GM23338 (cell line): Measurements from ENCODE around the gene BAK1. TPM values are rescaled to one million over a fixed set of nuclear protein-coding genes. Genes with fewer than 3 reads are reported as not detected.

Source experiments
- ATAC-seq: fragments of 200-7000 bp; cut with Tn5 transposase; 3 replicates; pipeline ENCODE4 v1.9.1; 2020
- DNase-seq: peaks from one replicate; pipeline ENCODE4 v3.0.0-alpha.2; 2015; ENCODE audit warnings: low spot score
- H2AFZ ChIP-seq: fragments of 200-600 bp; sonication (generic); 2 replicates; pipeline ENCODE4 v1.8.0; 2016; ENCODE audit warnings: antibody characterized with exemption, mild to moderate bottlenecking, moderate library complexity
- H3F3A ChIP-seq: fragments of 200-600 bp; sonication (generic); replicated peaks from 2 replicates; pipeline ENCODE4 v1.8.0; 2017; ENCODE audit warnings: antibody characterized with exemption, mixed run types, low read depth
- H3K27ac ChIP-seq: fragments of 200-600 bp; sonication (generic); 2 replicates; pipeline ENCODE4 v1.6.1; 2016; ENCODE audit warnings: low read depth
- H3K27me3 ChIP-seq: fragments of 200-600 bp; sonication (generic); 2 replicates; pipeline ENCODE4 v1.8.0; 2016; ENCODE audit warnings: mild to moderate bottlenecking, mixed run types, moderate library complexity; ENCODE audit not compliant: insufficient read depth
- H3K36me3 ChIP-seq: fragments of 200-600 bp; sonication (generic); 2 replicates; pipeline ENCODE4 v1.8.0; 2016; ENCODE audit warnings: mild to moderate bottlenecking; ENCODE audit not compliant: insufficient read depth
- H3K4me1 ChIP-seq: fragments of 200-600 bp; sonication (generic); 2 replicates; pipeline ENCODE4 v1.8.0; 2016; ENCODE audit warnings: mild to moderate bottlenecking, moderate library complexity; ENCODE audit not compliant: insufficient read depth
- H3K4me2 ChIP-seq: fragments of 200-600 bp; sonication (generic); 2 replicates; pipeline ENCODE4 v1.7.1; 2017; ENCODE audit warnings: mixed run types
- H3K4me3 ChIP-seq: fragments of 200-600 bp; sonication (generic); 2 replicates; pipeline ENCODE4 v1.6.1; 2016; ENCODE audit warnings: mixed run types
- H3K79me2 ChIP-seq: fragments of 200-600 bp; sonication (generic); replicated peaks from 2 replicates; pipeline ENCODE4 v1.8.0; 2017; ENCODE audit warnings: mild to moderate bottlenecking; ENCODE audit not compliant: insufficient read depth
- H3K9me2 ChIP-seq: fragments of 200-600 bp; sonication (generic); 2 replicates; pipeline ENCODE4 v1.8.0; 2017; ENCODE audit not compliant: insufficient read depth
- H4K20me1 ChIP-seq: fragments of 200-600 bp; sonication (generic); replicated peaks from 2 replicates; pipeline ENCODE4 v1.8.0; 2017; ENCODE audit warnings: mild to moderate bottlenecking; ENCODE audit not compliant: insufficient read depth
- H3K27ac Mint-ChIP-seq: 2 replicates; pipeline ENCODE4 v1.8.0; 2020; ENCODE audit warnings: inconsistent platforms, mild to moderate bottlenecking, moderate library complexity, mixed read lengths
- H3K27me3 Mint-ChIP-seq: 3 replicates; pipeline ENCODE4 v1.8.0; 2022; ENCODE audit warnings: low read depth, mild to moderate bottlenecking, moderate library complexity, mixed read lengths, inconsistent platforms; ENCODE audit not compliant: insufficient read depth, poor library complexity
- H3K36me3 Mint-ChIP-seq: 3 replicates; pipeline ENCODE4 v1.8.0; 2021; ENCODE audit warnings: low read depth, mild to moderate bottlenecking, inconsistent platforms, moderate library complexity, mixed read lengths
- H3K4me1 Mint-ChIP-seq: 3 replicates; pipeline ENCODE4 v1.8.0; 2020; ENCODE audit warnings: mild to moderate bottlenecking, inconsistent platforms, mixed read lengths
- H3K4me3 Mint-ChIP-seq: 3 replicates; pipeline ENCODE4 v1.8.0; 2021; ENCODE audit warnings: moderate library complexity, mild to moderate bottlenecking, inconsistent platforms, mixed read lengths
- H3K9me3 Mint-ChIP-seq: 3 replicates; pipeline ENCODE4 v1.8.0; 2020; ENCODE audit warnings: moderate library complexity, mild to moderate bottlenecking, inconsistent platforms, mixed read lengths
- CREB1 ChIP-seq: fragments of 250-450 bp; sonication (Bioruptor Pico); IDR thresholded peaks from 2 replicates; pipeline ENCODE4 v1.5.0; 2020; ENCODE audit warnings: low read depth, mild to moderate bottlenecking, moderate library complexity
- EZH2phosphoT487 ChIP-seq: fragments of 200-600 bp; sonication (generic); IDR thresholded peaks from one replicate; pipeline ENCODE4 v1.8.1; 2018; ENCODE audit warnings: antibody characterized with exemption; ENCODE audit not compliant: unreplicated experiment
- JUNB ChIP-seq: IDR thresholded peaks from one replicate; pipeline ENCODE4 v1.6.1; 2016; ENCODE audit warnings: antibody characterized with exemption; ENCODE audit not compliant: unreplicated experiment
- NANOG ChIP-seq: IDR thresholded peaks from 2 replicates; pipeline ENCODE4 v1.6.1; 2016; ENCODE audit warnings: antibody characterized with exemption, borderline replicate concordance
- STAT1 ChIP-seq: IDR thresholded peaks from one replicate; pipeline ENCODE4 v1.6.1; 2016; ENCODE audit warnings: antibody characterized with exemption; ENCODE audit not compliant: unreplicated experiment
- ZNF114 ChIP-seq: fragments of 250-450 bp; sonication (Bioruptor Pico); IDR thresholded peaks from 2 replicates; pipeline ENCODE4 v1.5.0; 2020; ENCODE audit warnings: mild to moderate bottlenecking, moderate library complexity
- ZNF331 ChIP-seq: fragments of 250-450 bp; sonication (Bioruptor Pico); IDR thresholded peaks from 2 replicates; pipeline ENCODE4 v1.5.0; 2020; ENCODE audit warnings: low read depth, mild to moderate bottlenecking, moderate library complexity
- polyA plus RNA-seq: library from polyadenylated mRNA; unstranded; fragments of >200 nt; fragmentation: Nextera tagmentation; extraction: Ambion mirVana; gene quantifications from 2 replicates; pipeline ENCODE4 v1.2.1, GENCODE V29; 2016
- total RNA-seq: library from RNA; depleted of rRNA; stranded (reverse); fragments of >200 nt; shearing (Covaris generic); gene quantifications from 2 replicates; pipeline ENCODE4 v1.2.3, GENCODE V29; 2014
- TF ChIP-seq, protein P1 (sequence below): fragments of 250-450 bp; sonication (Bioruptor Pico); IDR thresholded peaks from 2 replicates; pipeline ENCODE4 v1.5.0; 2020; ENCODE audit warnings: mild to moderate bottlenecking, moderate library complexity
- TF ChIP-seq, protein P2 (sequence below): IDR thresholded peaks from 2 replicates; pipeline ENCODE4 v1.6.1; 2016; ENCODE audit warnings: antibody characterized with exemption
- TF ChIP-seq, protein P3 (sequence below), 2 experiments: fragments of 200-600 bp in 1 of 2; sonication (generic) in 1 of 2; conservative IDR thresholded peaks; 2 replicates each; pipeline versions ENCODE4 v1.5.1 to v1.6.1; 2016 to 2017; ENCODE audit warnings: antibody characterized with exemption in 2 of 2, low read depth in 2 of 2, mild to moderate bottlenecking in 2 of 2, moderate library complexity in 1 of 2

BAK1 gene
- total and polyA plus RNA-seq, 2 experiments from 2014 or later: 22.2 to 45.0 TPM

DNA sequence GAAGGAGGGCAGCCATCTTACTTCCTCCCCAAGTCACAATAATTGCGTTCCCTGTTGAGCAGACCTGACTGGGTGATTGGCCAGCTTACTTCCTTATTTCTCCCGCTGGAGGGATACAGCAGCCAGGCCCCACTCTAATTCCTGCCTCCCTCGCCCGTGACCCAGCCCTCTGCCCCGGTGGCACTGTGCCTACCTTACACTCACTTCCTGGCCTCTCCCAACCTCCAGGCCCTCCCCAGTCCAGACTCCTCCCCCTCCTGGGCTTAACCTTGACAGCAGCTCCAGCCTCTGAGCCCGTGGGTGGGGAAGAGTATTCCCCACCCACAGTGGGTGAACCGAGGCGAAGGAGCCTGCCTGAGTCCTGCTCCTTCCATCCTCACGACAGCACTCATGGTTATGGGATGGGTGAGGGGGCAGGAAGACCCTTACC lies 3.0 kb downstream of the BAK1 start (continued):
- TF ChIP-seq, protein P1, sequence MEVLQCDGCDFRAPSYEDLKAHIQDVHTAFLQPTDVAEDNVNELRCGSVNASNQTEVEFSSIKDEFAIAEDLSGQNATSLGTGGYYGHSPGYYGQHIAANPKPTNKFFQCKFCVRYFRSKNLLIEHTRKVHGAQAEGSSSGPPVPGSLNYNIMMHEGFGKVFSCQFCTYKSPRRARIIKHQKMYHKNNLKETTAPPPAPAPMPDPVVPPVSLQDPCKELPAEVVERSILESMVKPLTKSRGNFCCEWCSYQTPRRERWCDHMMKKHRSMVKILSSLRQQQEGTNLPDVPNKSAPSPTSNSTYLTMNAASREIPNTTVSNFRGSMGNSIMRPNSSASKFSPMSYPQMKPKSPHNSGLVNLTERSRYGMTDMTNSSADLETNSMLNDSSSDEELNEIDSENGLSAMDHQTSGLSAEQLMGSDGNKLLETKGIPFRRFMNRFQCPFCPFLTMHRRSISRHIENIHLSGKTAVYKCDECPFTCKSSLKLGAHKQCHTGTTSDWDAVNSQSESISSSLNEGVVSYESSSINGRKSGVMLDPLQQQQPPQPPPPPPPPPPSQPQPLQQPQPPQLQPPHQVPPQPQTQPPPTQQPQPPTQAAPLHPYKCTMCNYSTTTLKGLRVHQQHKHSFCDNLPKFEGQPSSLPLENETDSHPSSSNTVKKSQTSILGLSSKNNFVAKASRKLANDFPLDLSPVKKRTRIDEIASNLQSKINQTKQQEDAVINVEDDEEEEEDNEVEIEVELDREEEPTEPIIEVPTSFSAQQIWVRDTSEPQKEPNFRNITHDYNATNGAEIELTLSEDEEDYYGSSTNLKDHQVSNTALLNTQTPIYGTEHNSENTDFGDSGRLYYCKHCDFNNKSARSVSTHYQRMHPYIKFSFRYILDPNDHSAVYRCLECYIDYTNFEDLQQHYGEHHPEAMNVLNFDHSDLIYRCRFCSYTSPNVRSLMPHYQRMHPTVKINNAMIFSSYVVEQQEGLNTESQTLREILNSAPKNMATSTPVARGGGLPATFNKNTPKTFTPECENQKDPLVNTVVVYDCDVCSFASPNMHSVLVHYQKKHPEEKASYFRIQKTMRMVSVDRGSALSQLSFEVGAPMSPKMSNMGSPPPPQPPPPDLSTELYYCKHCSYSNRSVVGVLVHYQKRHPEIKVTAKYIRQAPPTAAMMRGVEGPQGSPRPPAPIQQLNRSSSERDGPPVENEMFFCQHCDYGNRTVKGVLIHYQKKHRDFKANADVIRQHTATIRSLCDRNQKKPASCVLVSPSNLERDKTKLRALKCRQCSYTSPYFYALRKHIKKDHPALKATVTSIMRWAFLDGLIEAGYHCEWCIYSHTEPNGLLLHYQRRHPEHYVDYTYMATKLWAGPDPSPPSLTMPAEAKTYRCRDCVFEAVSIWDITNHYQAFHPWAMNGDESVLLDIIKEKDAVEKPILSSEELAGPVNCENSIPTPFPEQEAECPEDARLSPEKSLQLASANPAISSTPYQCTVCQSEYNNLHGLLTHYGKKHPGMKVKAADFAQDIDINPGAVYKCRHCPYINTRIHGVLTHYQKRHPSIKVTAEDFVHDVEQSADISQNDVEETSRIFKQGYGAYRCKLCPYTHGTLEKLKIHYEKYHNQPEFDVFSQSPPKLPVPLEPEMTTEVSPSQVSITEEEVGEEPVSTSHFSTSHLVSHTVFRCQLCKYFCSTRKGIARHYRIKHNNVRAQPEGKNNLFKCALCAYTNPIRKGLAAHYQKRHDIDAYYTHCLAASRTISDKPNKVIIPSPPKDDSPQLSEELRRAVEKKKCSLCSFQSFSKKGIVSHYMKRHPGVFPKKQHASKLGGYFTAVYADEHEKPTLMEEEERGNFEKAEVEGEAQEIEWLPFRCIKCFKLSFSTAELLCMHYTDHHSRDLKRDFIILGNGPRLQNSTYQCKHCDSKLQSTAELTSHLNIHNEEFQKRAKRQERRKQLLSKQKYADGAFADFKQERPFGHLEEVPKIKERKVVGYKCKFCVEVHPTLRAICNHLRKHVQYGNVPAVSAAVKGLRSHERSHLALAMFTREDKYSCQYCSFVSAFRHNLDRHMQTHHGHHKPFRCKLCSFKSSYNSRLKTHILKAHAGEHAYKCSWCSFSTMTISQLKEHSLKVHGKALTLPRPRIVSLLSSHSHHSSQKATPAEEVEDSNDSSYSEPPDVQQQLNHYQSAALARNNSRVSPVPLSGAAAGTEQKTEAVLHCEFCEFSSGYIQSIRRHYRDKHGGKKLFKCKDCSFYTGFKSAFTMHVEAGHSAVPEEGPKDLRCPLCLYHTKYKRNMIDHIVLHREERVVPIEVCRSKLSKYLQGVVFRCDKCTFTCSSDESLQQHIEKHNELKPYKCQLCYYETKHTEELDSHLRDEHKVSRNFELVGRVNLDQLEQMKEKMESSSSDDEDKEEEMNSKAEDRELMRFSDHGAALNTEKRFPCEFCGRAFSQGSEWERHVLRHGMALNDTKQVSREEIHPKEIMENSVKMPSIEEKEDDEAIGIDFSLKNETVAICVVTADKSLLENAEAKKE (CRISPR knock-in tag): no peak
- TF ChIP-seq ZNF331: no peak
- TF ChIP-seq CREB1 (CRISPR knock-in tag): no peak
- TF ChIP-seq NANOG: no peak
- TF ChIP-seq EZH2phosphoT487: no peak
- TF ChIP-seq STAT1: no peak

DNA sequence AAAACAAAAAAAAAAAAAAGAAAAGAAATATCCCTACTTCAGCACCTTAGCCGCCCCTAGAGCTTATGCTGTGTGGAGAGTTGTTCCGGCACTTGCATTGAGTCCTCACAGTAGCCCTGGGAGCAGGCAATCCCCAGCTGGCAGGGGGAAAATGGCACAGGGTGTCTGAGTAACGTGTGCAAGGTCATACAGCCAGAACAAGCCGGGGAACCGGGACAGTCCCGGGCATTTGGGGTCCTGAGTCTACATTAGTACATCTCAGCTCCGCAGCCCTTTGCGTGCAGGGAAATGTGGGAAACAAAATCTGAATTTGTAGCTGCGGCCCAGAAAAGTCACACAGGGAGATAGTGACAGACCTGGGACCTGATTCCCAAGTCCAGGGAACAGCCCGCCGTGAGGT lies 3.4 kb downstream of the BAK1 start:
- H3K27me3 ChIP-seq: no peaks in the 10 kb centered on the region
- H3K36me3 ChIP-seq: 0 out of 2 replicates have a peak, but pooled peaks cover 5% of the 10 kb centered on the region
- H3F3A ChIP-seq: no peaks in the 10 kb centered on the region
- no peaks in the 10 kb centered on the region; the same call in 2 of the 3 replicates for H3K9me3 Mint-ChIP-seq
- peaks cover 12% of the 10 kb centered on the region for H3K4me1 Mint-ChIP-seq
- H3K79me2 ChIP-seq: peaks cover 16% of the 10 kb centered on the region
- peaks cover 9% of the 10 kb centered on the region for H3K4me1 ChIP-seq
- TF ChIP-seq JUNB (no peak), ZNF114 (CRISPR knock-in tag) (no peak), NANOG (no peak), ZNF331 (no peak), EZH2phosphoT487 (no peak)
- TF ChIP-seq, protein P2, sequence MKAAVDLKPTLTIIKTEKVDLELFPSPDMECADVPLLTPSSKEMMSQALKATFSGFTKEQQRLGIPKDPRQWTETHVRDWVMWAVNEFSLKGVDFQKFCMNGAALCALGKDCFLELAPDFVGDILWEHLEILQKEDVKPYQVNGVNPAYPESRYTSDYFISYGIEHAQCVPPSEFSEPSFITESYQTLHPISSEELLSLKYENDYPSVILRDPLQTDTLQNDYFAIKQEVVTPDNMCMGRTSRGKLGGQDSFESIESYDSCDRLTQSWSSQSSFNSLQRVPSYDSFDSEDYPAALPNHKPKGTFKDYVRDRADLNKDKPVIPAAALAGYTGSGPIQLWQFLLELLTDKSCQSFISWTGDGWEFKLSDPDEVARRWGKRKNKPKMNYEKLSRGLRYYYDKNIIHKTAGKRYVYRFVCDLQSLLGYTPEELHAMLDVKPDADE: no peak
- TF ChIP-seq, protein P3, sequence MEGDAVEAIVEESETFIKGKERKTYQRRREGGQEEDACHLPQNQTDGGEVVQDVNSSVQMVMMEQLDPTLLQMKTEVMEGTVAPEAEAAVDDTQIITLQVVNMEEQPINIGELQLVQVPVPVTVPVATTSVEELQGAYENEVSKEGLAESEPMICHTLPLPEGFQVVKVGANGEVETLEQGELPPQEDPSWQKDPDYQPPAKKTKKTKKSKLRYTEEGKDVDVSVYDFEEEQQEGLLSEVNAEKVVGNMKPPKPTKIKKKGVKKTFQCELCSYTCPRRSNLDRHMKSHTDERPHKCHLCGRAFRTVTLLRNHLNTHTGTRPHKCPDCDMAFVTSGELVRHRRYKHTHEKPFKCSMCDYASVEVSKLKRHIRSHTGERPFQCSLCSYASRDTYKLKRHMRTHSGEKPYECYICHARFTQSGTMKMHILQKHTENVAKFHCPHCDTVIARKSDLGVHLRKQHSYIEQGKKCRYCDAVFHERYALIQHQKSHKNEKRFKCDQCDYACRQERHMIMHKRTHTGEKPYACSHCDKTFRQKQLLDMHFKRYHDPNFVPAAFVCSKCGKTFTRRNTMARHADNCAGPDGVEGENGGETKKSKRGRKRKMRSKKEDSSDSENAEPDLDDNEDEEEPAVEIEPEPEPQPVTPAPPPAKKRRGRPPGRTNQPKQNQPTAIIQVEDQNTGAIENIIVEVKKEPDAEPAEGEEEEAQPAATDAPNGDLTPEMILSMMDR (conservative IDR thresholded peaks at IDR 0.05; ENCODE audit: low read depth in 2 of 2): no peak
- H3K4me2 ChIP-seq: no peak overlapping the region
- ATAC-seq: no peak
- H3K27me3 Mint-ChIP-seq: peaks cover 6% of the 10 kb centered on the region
- H3K9me2 ChIP-seq: no peaks in the 10 kb centered on the region
- DNase-seq: no peak
- no peak overlapping the region for H2AFZ ChIP-seq
- no peak overlapping the region for H3K27ac Mint-ChIP-seq
- no peak overlapping the region for H3K27ac ChIP-seq
- no peak overlapping the region for H3K4me3 Mint-ChIP-seq
- H3K36me3 Mint-ChIP-seq: peaks cover 24% of the 10 kb centered on the region
- H3K4me3 ChIP-seq: no peak overlapping the region
- no peaks in the 10 kb centered on the region for H4K20me1 ChIP-seq
